HEK293 (cell line): Measurements from ENCODE around the gene JAZF1.
A peak's percentile ranks its signal among the peaks of the same experiment; 100 is the strongest.

Source experiments
- CTCF ChIA-PET: fragments of 350-600 bp; formaldehyde crosslinking; extraction: SDS; loops from one replicate; lab custom pipeline; 2021; ENCODE audit warnings: antibody characterized with exemption; lab: Yijun Ruan, JAX
- POLR2A ChIA-PET: fragments of 300-600 bp; formaldehyde crosslinking; extraction: SDS; loops from one replicate; lab custom pipeline; 2020; ENCODE audit warnings: antibody characterized with exemption, inconsistent platforms; lab: Yijun Ruan, JAX
- H3K27ac ChIP-seq: fragments of 200-500 bp; sonication (Bioruptor generic); 2 replicates; pipeline ENCODE4 v1.5.1; 2014; ENCODE audit warnings: low read depth, low read length, control low read depth, inconsistent platforms; ENCODE audit errors: extremely low read depth
- H3K36me3 ChIP-seq, 2 experiments: fragments of 200-500 bp in 1 of 2; sonication (Bioruptor generic) in 1 of 2; 1 replicate in 1 of 2; 2 replicates in 1 of 2; pipeline ENCODE4 v1.5.1; 2014 to 2017; ENCODE audit warnings: inconsistent platforms in 2 of 2, low read length in 2 of 2; ENCODE audit not compliant: control insufficient read depth in 2 of 2, insufficient read depth in 1 of 2
- H3K4me1 ChIP-seq: fragments of 200-500 bp; sonication (Bioruptor generic); 2 replicates; pipeline ENCODE4 v1.5.1; 2014; ENCODE audit warnings: mild to moderate bottlenecking, low read length, inconsistent platforms; ENCODE audit not compliant: control insufficient read depth, insufficient read depth
- H3K4me3 ChIP-seq: 2 replicates; pipeline ENCODE4 v1.5.1; 2011; ENCODE audit warnings: low read depth, mild to moderate bottlenecking, control low read depth, low read length, moderate library complexity
- H3K9me3 ChIP-seq: fragments of 200-500 bp; sonication (Bioruptor generic); 2 replicates; pipeline ENCODE4 v1.5.1; 2014; ENCODE audit warnings: low read depth, low read length, inconsistent platforms; ENCODE audit not compliant: control insufficient read depth, insufficient read depth
- FEZF1 ChIP-seq: fragments of 450-650 bp; formaldehyde crosslinking; IDR thresholded peaks from 2 replicates; pipeline ENCODE4 v1.5.1; 2016; ENCODE audit warnings: missing biosample characterization, missing genetic modification characterization
- HOXA7 ChIP-seq: sonication (generic); formaldehyde crosslinking; IDR thresholded peaks from 2 replicates; pipeline ENCODE4 v1.8.1; 2022; ENCODE audit warnings: missing genetic modification reagents, borderline replicate concordance
- PRDM6 ChIP-seq: fragments of 450-650 bp; formaldehyde crosslinking; IDR thresholded peaks from 2 replicates; pipeline ENCODE4 v1.5.1; 2017; ENCODE audit warnings: missing biosample characterization, missing genetic modification characterization
- ZBTB48 ChIP-seq: fragments of 450-650 bp; formaldehyde crosslinking; IDR thresholded peaks from 2 replicates; pipeline ENCODE4 v1.5.1; 2016; ENCODE audit warnings: missing biosample characterization, missing genetic modification characterization
- ZNF211 ChIP-seq: fragments of 450-650 bp; formaldehyde crosslinking; IDR thresholded peaks from 2 replicates; pipeline ENCODE4 v1.5.1; 2016; ENCODE audit warnings: low read depth, missing biosample characterization, missing genetic modification characterization
- ZNF214 ChIP-seq: fragments of 450-650 bp; formaldehyde crosslinking; IDR thresholded peaks from 2 replicates; pipeline ENCODE4 v1.5.1; 2017; ENCODE audit warnings: missing biosample characterization, mild to moderate bottlenecking, missing genetic modification characterization, borderline replicate concordance
- ZNF394 ChIP-seq: fragments of 450-650 bp; formaldehyde crosslinking; IDR thresholded peaks from 2 replicates; pipeline ENCODE4 v1.5.1; 2016; ENCODE audit warnings: missing biosample characterization, missing genetic modification characterization, mild to moderate bottlenecking, moderate library complexity, borderline replicate concordance
- ZNF621 ChIP-seq: fragments of 450-650 bp; formaldehyde crosslinking; IDR thresholded peaks from 2 replicates; pipeline ENCODE4 v1.5.1; 2017; ENCODE audit warnings: missing biosample characterization, missing genetic modification characterization
- ZNF791 ChIP-seq: fragments of 450-650 bp; formaldehyde crosslinking; IDR thresholded peaks from 2 replicates; pipeline ENCODE4 v1.5.1; 2016; ENCODE audit warnings: missing biosample characterization, missing genetic modification characterization
- ZSCAN4 ChIP-seq: fragments of 450-650 bp; formaldehyde crosslinking; IDR thresholded peaks from 2 replicates; pipeline ENCODE4 v1.5.1; 2017; ENCODE audit warnings: missing biosample characterization, missing genetic modification characterization

Gene JAZF1

GRCh38 chr7:28065721-28066285 is 114.8 kb downstream of the JAZF1 start:
- Histone ChIP-seq H3K27ac (no peak overlapping the region), H3K4me1 (no peaks in the 10 kb centered on the region; the same call in 1 of the 2 replicates), H3K4me3 (no peak overlapping the region), H3K9me3 (no peaks in the 10 kb centered on the region), H3K36me3 (no peaks in the 10 kb centered on the region)
- ChIA-PET POLR2A (interaction anchor here (0.7 kb wide), 1 partner anchor 13 kb away, joined by 3 read pairs; no protein-coding TSS in a partner anchor), CTCF (interaction anchor here (0.5 to 2.7 kb wide), 6 partner anchors 9 to 231 kb away, joined by 3 to 14 read pairs (median 4); no protein-coding TSS in a partner anchor)
- no peak for TF ChIP-seq HOXA7 (CRISPR knock-in tag)
- peak; percentile 49; the same call in 1 of the 2 replicates for TF ChIP-seq FEZF1
- TF ChIP-seq PRDM6 = peak; percentile 72

GRCh38 chr7:28065308-28065707 is 115.3 kb downstream of the JAZF1 start:
- Histone ChIP-seq H3K9me3 (no peaks in the 10 kb centered on the region), H3K4me3 (no peak overlapping the region), H3K4me1 (no peaks in the 10 kb centered on the region; the same call in 1 of the 2 replicates), H3K27ac (no peak overlapping the region), H3K36me3 (no peaks in the 10 kb centered on the region)
- TF ChIP-seq ZSCAN4 (tag by site-specific recombination) = no peak
- TF ChIP-seq ZBTB48 (tag by site-specific recombination) = no peak
- TF ChIP-seq ZNF394 (tag by site-specific recombination) = peak; percentile 46; the same call in 1 of the 2 replicates
- ChIA-PET CTCF (interaction anchor here (0.9 to 2.7 kb wide), 5 partner anchors 8 to 40 kb away, joined by 3 to 14 read pairs (median 4); no protein-coding TSS in a partner anchor), POLR2A (interaction anchor here (0.7 kb wide), 1 partner anchor 13 kb away, joined by 3 read pairs; no protein-coding TSS in a partner anchor)

- ChIA-PET POLR2A (no interaction called here), CTCF (interaction anchor here (5.4 kb wide), 1 partner anchor 15 kb away, joined by 82 read pairs; no protein-coding TSS in a partner anchor)
- Histone ChIP-seq H3K36me3 (no peaks in the 10 kb centered on the region), H3K9me3 (no peaks in the 10 kb centered on the region), H3K4me3 (no peak overlapping the region), H3K27ac (no peak overlapping the region), H3K4me1 (no peaks in the 10 kb centered on the region; the same call in 1 of the 2 replicates)
- no peak for TF ChIP-seq ZNF621
- no peak for TF ChIP-seq ZNF214 (tag by site-specific recombination)
- peak; percentile 46 for TF ChIP-seq PRDM6
- no peak for TF ChIP-seq ZNF791
- no peak for TF ChIP-seq ZNF211
Observed at GRCh38 chr7:28064437-28064836, 116.2 kb downstream of the JAZF1 start.
